Erythroblast (primary cell): Measurements from ENCODE around the gene FAM229B.

Experiments used
- DNase-seq, 2 experiments: peaks; one replicate each; lab custom pipeline; 2025; lab: John Stamatoyannopoulos, UW
- GATA1 ChIP-seq: IDR thresholded peaks from 2 replicates; pipeline ENCODE4 v1.6.1; 2011; ENCODE audit warnings: low read depth, mild to moderate bottlenecking, control low read depth, low read length, moderate library complexity
- POLR2A ChIP-seq: IDR thresholded peaks from 2 replicates; pipeline ENCODE4 v1.6.1; 2011; ENCODE audit warnings: mild to moderate bottlenecking, low read length

The FAM229B gene

GRCh38 chr6:112106562-112106961, 19.2 kb downstream of the FAM229B start:
- DNase-seq: no peak
- TF ChIP-seq GATA1: no peak
- TF ChIP-seq POLR2A: no peak

GRCh38 chr6:112109262-112109661, 21.9 kb downstream of the FAM229B start:
- no peak for DNase-seq
- TF ChIP-seq GATA1: no peak

DNA sequence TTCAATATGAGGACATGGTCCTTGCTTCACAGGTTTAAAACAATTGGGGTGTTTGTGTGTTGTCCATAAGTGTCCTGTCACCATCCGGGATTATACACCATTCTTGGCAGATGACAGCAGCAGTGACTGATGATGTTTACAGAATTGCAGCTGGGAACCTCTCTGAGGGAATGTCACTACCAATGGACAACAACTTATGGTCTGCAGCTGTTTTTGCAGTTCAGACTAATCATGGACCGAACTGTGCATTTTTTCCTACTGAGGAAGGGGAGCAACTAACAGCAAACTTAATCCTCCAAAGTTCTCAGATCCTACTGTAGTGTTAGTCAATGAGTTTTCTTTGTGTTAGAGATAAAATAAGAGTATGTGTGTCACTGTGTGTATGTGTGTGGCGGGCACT, 26.0 kb downstream of the FAM229B start:
- DNase-seq: no peak
- TF ChIP-seq POLR2A (no peak), GATA1 (no peak)

DNA sequence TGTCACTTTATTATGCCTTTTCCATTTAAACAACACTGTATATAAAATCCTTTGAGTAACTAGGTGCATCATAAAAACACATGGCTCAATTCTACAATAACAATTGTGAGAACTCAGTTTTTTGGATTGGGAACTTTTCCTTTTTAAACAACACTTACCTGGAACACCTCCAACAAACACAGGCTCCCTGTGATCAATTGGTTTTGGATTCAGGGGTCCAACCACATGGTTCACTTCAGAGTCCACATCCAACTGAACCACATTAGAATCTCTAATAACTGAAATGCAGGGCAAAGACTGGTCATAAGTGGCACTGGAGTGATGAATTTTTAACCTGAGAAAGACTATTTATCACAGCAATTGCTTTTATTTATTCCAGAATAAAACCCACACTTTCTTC, 26.5 kb downstream of the FAM229B start:
- TF ChIP-seq POLR2A: no peak
- no peak for TF ChIP-seq GATA1
- no peak for DNase-seq

DNA sequence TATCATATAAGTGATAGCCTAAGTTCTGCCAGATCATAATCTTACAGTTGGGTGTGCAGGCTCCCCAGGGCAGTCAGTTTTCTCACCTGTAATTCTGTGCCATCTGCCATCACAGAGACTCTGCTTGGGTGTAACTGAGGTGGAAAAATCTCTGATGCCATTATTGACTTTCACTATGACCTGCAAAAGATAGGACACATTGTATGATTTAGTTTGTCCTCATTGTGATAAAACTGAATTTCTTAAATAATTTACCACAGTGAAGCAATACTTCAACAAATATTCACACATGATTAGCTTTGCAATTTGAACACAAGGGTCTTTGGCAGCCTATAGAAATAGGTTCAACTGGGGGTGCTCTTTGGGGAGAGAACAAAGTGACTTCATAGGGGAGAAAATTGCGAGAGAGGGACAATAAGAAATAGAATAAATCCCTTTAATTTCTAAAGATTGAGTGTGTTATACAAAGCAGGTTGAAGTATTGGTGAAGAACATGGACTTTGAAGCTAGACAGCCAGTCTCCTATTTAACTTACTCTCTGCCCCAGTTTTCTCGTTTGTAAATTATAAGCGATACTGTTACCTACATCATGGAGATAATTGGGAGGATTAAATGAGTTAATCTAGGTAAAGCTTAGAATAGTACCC, 27.3 kb downstream of the FAM229B start:
- TF ChIP-seq GATA1 (no peak), POLR2A (no peak)
- DNase-seq: no peak

GRCh38 chr6:112116221-112116620, 28.8 kb downstream of the FAM229B start:
- DNase-seq: no peak
- no peak for TF ChIP-seq POLR2A
- no peak for TF ChIP-seq GATA1

- DNase-seq: no peak
- TF ChIP-seq POLR2A (no peak), GATA1 (no peak)
These were observed 30.2 kb downstream of the FAM229B start for GRCh38 chr6:112117554-112117953.

GRCh38 chr6:112118034-112118433, 30.6 kb downstream of the FAM229B start:
- TF ChIP-seq GATA1 (no peak), POLR2A (no peak)
- no peak for DNase-seq

DNA sequence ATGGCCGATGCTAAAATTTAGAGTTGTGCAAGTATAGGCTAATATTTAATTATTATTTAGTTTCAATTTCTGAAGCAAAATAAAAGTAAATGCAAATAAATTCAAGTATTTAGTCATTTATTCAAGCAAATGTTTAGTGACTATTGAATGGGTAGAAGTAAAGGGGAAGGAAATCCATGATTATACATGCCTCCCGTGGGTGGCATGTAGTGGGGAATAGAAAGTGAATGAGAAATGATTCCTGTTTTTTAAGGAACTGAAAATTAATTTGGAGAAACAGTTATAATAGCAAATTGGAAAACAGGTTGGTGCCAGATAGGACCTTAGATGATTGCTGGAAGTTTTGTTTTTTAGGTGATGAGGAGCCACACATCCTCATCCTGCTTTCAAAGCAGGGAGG, 35.4 kb downstream of the FAM229B start:
- no peak for TF ChIP-seq POLR2A
- no peak for TF ChIP-seq GATA1
- DNase-seq: no peak

DNA sequence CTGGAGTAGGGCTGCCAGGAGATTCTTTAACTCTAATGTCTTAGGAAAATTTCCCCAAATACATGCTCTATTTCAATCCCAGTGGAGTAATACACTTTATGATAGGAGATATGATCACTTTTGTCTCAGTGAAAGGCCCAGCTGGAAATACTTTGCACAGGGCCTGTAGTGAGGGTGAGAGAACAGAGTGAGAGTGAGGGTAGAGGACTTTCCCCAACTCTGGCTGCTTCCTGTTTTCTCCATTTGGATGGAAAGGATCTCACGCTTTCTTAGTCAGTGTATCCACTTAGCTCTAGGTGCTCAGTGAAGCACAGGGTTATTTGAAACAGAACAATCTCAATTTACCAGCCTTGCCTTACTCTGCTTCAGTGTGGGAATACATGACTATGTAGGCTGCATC, 36.6 kb downstream of the FAM229B start:
- TF ChIP-seq GATA1 (no peak), POLR2A (no peak)
- no peak for DNase-seq

GRCh38 chr6:112128208-112128607, 40.8 kb downstream of the FAM229B start:
- DNase-seq: no peak
- TF ChIP-seq POLR2A: no peak

DNA sequence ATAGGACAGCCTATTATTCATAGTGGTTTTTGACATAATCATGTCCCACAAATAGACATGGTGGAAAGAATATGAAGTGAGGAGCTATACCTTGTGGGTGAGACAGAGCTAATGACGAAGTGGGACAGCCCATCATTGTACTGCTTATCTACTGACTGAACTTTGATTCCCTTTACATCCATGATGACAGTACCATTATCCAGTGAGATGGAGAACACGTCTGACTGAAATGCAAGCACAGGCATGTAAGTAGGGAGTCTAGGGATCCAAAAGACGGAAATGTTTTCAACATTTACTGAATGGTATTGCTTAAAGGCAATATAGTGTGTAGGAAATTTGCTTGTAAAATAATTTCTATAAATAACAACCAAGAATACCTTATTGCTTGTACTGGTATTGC, 43.5 kb downstream of the FAM229B start:
- TF ChIP-seq GATA1 (no peak), POLR2A (no peak)

DNA sequence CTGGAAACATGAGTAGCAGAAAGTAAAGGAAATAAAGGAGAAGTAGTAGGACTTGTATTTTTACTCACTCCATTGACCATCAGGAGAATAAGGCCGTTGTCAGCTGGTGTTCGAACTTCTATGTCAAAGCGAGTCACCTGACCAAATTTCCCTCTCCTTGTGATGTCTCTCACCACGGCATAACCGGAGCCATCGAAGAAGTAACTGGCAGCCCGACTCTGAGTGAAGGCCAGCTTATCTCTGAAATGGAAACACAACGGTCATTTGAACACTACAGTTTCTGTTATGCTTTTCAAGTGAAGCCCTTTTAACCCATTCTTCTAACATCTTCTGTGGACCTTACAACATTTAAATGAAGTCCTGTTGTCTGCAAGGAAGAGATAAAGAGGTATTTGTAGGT, 51.7 kb downstream of the FAM229B start:
- TF ChIP-seq GATA1 (no peak), POLR2A (no peak)
- DNase-seq: no peak

More for the DNA sequence above, 43.5 kb downstream of the FAM229B start:
- no peak for DNase-seq

DNA sequence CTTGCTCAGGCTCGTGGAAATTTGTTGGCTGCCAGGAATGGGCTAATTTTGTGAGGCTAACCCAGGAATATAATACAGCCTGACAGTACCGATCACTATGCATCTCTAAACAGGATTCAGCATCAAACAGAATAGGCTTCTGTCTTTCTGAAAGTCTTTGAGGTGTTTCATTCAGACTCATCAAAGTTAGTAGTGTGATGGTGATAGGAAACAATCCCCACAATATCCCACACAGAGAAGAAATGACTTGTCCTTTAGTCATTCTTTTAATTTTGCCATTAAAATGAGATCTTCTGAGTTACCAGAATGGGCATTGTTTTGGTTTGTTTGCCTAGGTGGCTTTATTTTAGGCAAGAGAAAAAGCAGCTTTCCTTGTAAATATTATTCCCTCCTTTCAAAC, 54.3 kb downstream of the FAM229B start:
- DNase-seq: no peak
- TF ChIP-seq POLR2A: no peak
- TF ChIP-seq GATA1: no peak

GRCh38 chr6:112144145-112144926, 56.9 kb downstream of the FAM229B start:
- no peak for TF ChIP-seq GATA1
- TF ChIP-seq POLR2A: no peak

More at GRCh38 chr6:112144145-112144926, 56.9 kb downstream of the FAM229B start:
- no peak for DNase-seq
